IMR-90 (cell line): Measurements from ENCODE around the gene IL1R2. TPM values are rescaled to one million over a fixed set of nuclear protein-coding genes. Genes with fewer than 3 reads are reported as not detected.

Source experiments
- ATAC-seq: fragments of 200-7000 bp; cut with Tn5 transposase; 2 replicates; pipeline ENCODE4 v1.9.1; 2020; ENCODE audit warnings: low read depth, mild to moderate bottlenecking, moderate library complexity
- BruUV-seq: library from RNA; stranded (reverse); fragments of 400-500 nt; replicated peaks from 2 replicates; lab custom pipeline; 2021; lab: Mats Ljungman, UMichigan
- CTCF ChIA-PET: fragments of 300-600 bp; formaldehyde crosslinking; extraction: SDS; loops from one replicate; lab custom pipeline; 2021; ENCODE audit warnings: antibody characterized with exemption; lab: Yijun Ruan, JAX
- POLR2A ChIA-PET: fragments of 300-600 bp; sonication (Branson Sonifier 250); formaldehyde crosslinking; loops from one replicate; lab custom pipeline; 2022; ENCODE audit warnings: antibody characterized with exemption; ENCODE audit not compliant: unreplicated experiment; lab: Charles Lee
- DNase-seq: peaks from one replicate; pipeline ENCODE4 v3.0.0; 2013
- H2AFZ ChIP-seq: replicated peaks from 2 replicates; pipeline ENCODE3; 2013; ENCODE audit warnings: low read length, mild to moderate bottlenecking; ENCODE audit not compliant: poor library complexity
- H2AK5ac ChIP-seq: 2 replicates; pipeline ENCODE4 v1.6.1; 2013; ENCODE audit warnings: low read depth, low read length, inconsistent platforms
- H2AK9ac ChIP-seq: replicated peaks from 2 replicates; pipeline ENCODE3; 2013; ENCODE audit warnings: mild to moderate bottlenecking, low read depth, low read length, moderate library complexity; ENCODE audit not compliant: poor library complexity
- H2BK120ac ChIP-seq: 2 replicates; pipeline ENCODE4 v1.6.1; 2013; ENCODE audit warnings: low read depth, low read length, inconsistent platforms
- H2BK15ac ChIP-seq: 3 replicates; pipeline ENCODE4 v1.6.1; 2013; ENCODE audit warnings: low read depth, low read length, inconsistent platforms
- H2BK20ac ChIP-seq: 2 replicates; pipeline ENCODE4 v1.6.1; 2013; ENCODE audit warnings: low read depth, mild to moderate bottlenecking, inconsistent platforms, low read length, moderate library complexity
- H2BK5ac ChIP-seq: 2 replicates; pipeline ENCODE4 v1.6.1; 2013; ENCODE audit warnings: mild to moderate bottlenecking, low read depth, low read length, inconsistent platforms; ENCODE audit not compliant: poor library complexity, severe bottlenecking
- H3K14ac ChIP-seq: replicated peaks from 2 replicates; pipeline ENCODE4 v1.6.1; 2013; ENCODE audit warnings: low read depth, low read length, inconsistent platforms
- H3K18ac ChIP-seq: 2 replicates; pipeline ENCODE4 v1.6.1; 2013; ENCODE audit warnings: low read depth, low read length, control low read depth
- H3K23ac ChIP-seq: 2 replicates; pipeline ENCODE4 v1.6.1; 2013; ENCODE audit warnings: low read depth, low read length, inconsistent platforms
- H3K27ac ChIP-seq: 2 replicates; pipeline ENCODE4 v1.5.1; 2013; ENCODE audit warnings: mild to moderate bottlenecking, control low read depth, low read length; ENCODE audit not compliant: insufficient read depth
- H3K27me3 ChIP-seq: 2 replicates; pipeline ENCODE4 v1.6.1; 2013; ENCODE audit warnings: low read length; ENCODE audit not compliant: control insufficient read depth, insufficient read depth
- H3K36me3 ChIP-seq: 2 replicates; pipeline ENCODE4 v1.6.1; 2013; ENCODE audit warnings: low read length, mixed read lengths; ENCODE audit not compliant: control insufficient read depth, insufficient read depth
- H3K4ac ChIP-seq: 2 replicates; pipeline ENCODE4 v1.6.1; 2013; ENCODE audit warnings: low read depth, low read length, inconsistent platforms
- H3K4me1 ChIP-seq: 2 replicates; pipeline ENCODE4 v1.6.1; 2013; ENCODE audit warnings: low read length, mixed read lengths; ENCODE audit not compliant: control insufficient read depth, insufficient read depth
- H3K4me2 ChIP-seq: 2 replicates; pipeline ENCODE4 v1.6.1; 2013; ENCODE audit warnings: low read depth, mild to moderate bottlenecking, control low read depth, low read length, moderate library complexity
- H3K4me3 ChIP-seq: 2 replicates; pipeline ENCODE4 v1.5.1; 2013; ENCODE audit warnings: low read depth, mild to moderate bottlenecking, control low read depth, low read length, moderate library complexity; ENCODE audit not compliant: insufficient read depth
- H3K56ac ChIP-seq: 2 replicates; pipeline ENCODE4 v1.6.1; 2013; ENCODE audit warnings: low read length, inconsistent platforms; ENCODE audit not compliant: insufficient read depth; ENCODE audit errors: extremely low read depth
- H3K79me1 ChIP-seq, 2 experiments: 2 replicates each; pipeline ENCODE4 v1.6.1; 2013; ENCODE audit warnings: low read length in 2 of 2, inconsistent platforms in 1 of 2, low read depth in 1 of 2
- H3K9ac ChIP-seq: 2 replicates; pipeline ENCODE4 v1.6.1; 2013; ENCODE audit warnings: low read depth, low read length, control low read depth
- H3K9me1 ChIP-seq: 2 replicates; pipeline ENCODE4 v1.6.1; 2013; ENCODE audit warnings: low read length, inconsistent platforms; ENCODE audit not compliant: insufficient read depth
- H3K9me3 ChIP-seq: 2 replicates; pipeline ENCODE4 v1.6.1; 2013; ENCODE audit warnings: low read length; ENCODE audit not compliant: control insufficient read depth, insufficient read depth
- H4K20me1 ChIP-seq: 2 replicates; pipeline ENCODE4 v1.6.1; 2013; ENCODE audit warnings: low read length, inconsistent platforms; ENCODE audit not compliant: insufficient read depth
- H4K5ac ChIP-seq: 2 replicates; pipeline ENCODE4 v1.6.1; 2013; ENCODE audit warnings: mild to moderate bottlenecking, low read depth, low read length, control low read depth
- H4K8ac ChIP-seq, 2 experiments: 2 replicates each; pipeline ENCODE4 v1.6.1; 2013; ENCODE audit warnings: low read depth in 2 of 2, low read length in 2 of 2, control low read depth in 1 of 2, inconsistent platforms in 1 of 2
- H4K91ac ChIP-seq: 2 replicates; pipeline ENCODE4 v1.6.1; 2013; ENCODE audit warnings: low read depth, low read length, inconsistent platforms; ENCODE audit not compliant: insufficient read depth
- BHLHE40 ChIP-seq: fragments of 150-350 bp; IDR thresholded peaks from 2 replicates; pipeline ENCODE4 v1.6.1; 2016; ENCODE audit warnings: mild to moderate bottlenecking, low read depth, low read length
- CHD1 ChIP-seq: IDR thresholded peaks from 2 replicates; pipeline ENCODE4 v1.6.1; 2012; ENCODE audit warnings: low read depth, low read length, improper control_type of control experiment
- CTCF ChIP-seq: conservative IDR thresholded peaks from 2 replicates; pipeline ENCODE4 v1.5.1; 2012; ENCODE audit warnings: mild to moderate bottlenecking, low read depth, low read length, improper control_type of control experiment
- ELK1 ChIP-seq: fragments of 150-350 bp; IDR thresholded peaks from 2 replicates; pipeline ENCODE4 v1.6.1; 2016; ENCODE audit warnings: low read depth, mild to moderate bottlenecking, low read length, moderate library complexity, borderline replicate concordance
- FOS ChIP-seq: fragments of 150-350 bp; IDR thresholded peaks from 2 replicates; pipeline ENCODE4 v1.6.1; 2016; ENCODE audit warnings: low read depth, low read length
- MAFK ChIP-seq: IDR thresholded peaks from 2 replicates; pipeline ENCODE4 v1.6.1; 2012; ENCODE audit warnings: low read depth, low read length, improper control_type of control experiment
- MXI1 ChIP-seq: IDR thresholded peaks from 2 replicates; pipeline ENCODE4 v1.6.1; 2012; ENCODE audit warnings: low read depth, mild to moderate bottlenecking, low read length, moderate library complexity, borderline replicate concordance
- POLR2A ChIP-seq: IDR thresholded peaks from 2 replicates; pipeline ENCODE4 v1.6.1; 2012; ENCODE audit warnings: mild to moderate bottlenecking, low read depth, low read length
- RAD21 ChIP-seq: IDR thresholded peaks from 2 replicates; pipeline ENCODE4 v1.6.1; 2012; ENCODE audit warnings: low read length, improper control_type of control experiment
- RCOR1 ChIP-seq: IDR thresholded peaks from 2 replicates; pipeline ENCODE4 v1.6.1; 2012; ENCODE audit warnings: mild to moderate bottlenecking, low read length, improper control_type of control experiment; ENCODE audit not compliant: insufficient replicate concordance
- RFX5 ChIP-seq: IDR thresholded peaks from 2 replicates; pipeline ENCODE4 v1.8.0; 2012; ENCODE audit warnings: low read depth, mild to moderate bottlenecking, low read length, moderate library complexity
- USF2 ChIP-seq: fragments of 150-350 bp; IDR thresholded peaks from 2 replicates; pipeline ENCODE4 v1.6.1; 2017; ENCODE audit warnings: mild to moderate bottlenecking, antibody characterized with exemption, low read length, low read depth
- WGBS, 2 experiments: methylation state at CpG; one replicate each; pipeline versions ENCODE4 v1.1.5 to v1.1.7; 2013; ENCODE audit warnings: missing lambda C conversion rate in 2 of 2; ENCODE audit not compliant: insufficient read length in 1 of 2; ENCODE audit errors: extremely low coverage in 2 of 2; 5-methylcytosine and 5-hydroxymethylcytosine counted together
- dilution Hi-C: fragments of 300-500 bp; cut with HindIII; formaldehyde crosslinking; loops from one replicate; pipeline ENCODE4 v1.14.3; 2018; ENCODE audit warnings: low sequenced_read_pairs; ENCODE audit not compliant: unreplicated experiment
- in situ Hi-C: fragments of 300-500 bp; cut with MboI; formaldehyde crosslinking; loops from 3 replicates; pipeline ENCODE4 v1.14.3; 2019; ENCODE audit warnings: low sequenced_read_pairs, inconsistent platforms, mixed read lengths
- intact Hi-C: fragments of 100-400 bp; cut with micrococcal nuclease; formaldehyde crosslinking; loops from 2 replicates; pipeline ENCODE4 v1.10.0; 2022
- polyA plus RNA-seq, 3 experiments: library from polyadenylated mRNA; depleted of rRNA; stranded (reverse); fragments of >200 nt; gene quantifications; 2 replicates each; pipeline ENCODE4 v1.2.3, GENCODE V29; 2012; ENCODE audit warnings: low replicate concordance in 1 of 3
- total RNA-seq: library from RNA; depleted of rRNA; stranded (reverse); fragments of >200 nt; gene quantifications from 2 replicates; pipeline ENCODE4 v1.2.3, GENCODE V29; 2012

The IL1R2 gene
- total and polyA plus RNA-seq, 2 of the 4 experiments (the other 2 are of a cell fraction): not detected

- TF ChIP-seq MAFK: no peak
Observed at GRCh38 chr2:102021779-102022178, 30.0 kb downstream of the IL1R2 start (continued).

GRCh38 chr2:102022884-102023539 is 31.3 kb downstream of the IL1R2 start:
- no peak overlapping the region for H3K4me3 ChIP-seq
- WGBS, 2 experiments: 80% methylated on average over 1 of the region's 4 CpGs; no CpG with 5 or more reads in 1 of the 2 experiments
- POLR2A ChIA-PET: no interaction called here
- intact Hi-C loops (loop anchor here (2.0 to 5.0 kb wide), 4 partner anchors 104 to 420 kb away; partner anchors contain the start of genes IL18R1 and IL1R1), in situ Hi-C loops (loop anchor here (5.0 to 10.0 kb wide), 3 partner anchors 122 to 329 kb away; partner anchors contain the start of gene IL1R1), dilution Hi-C loops (loop anchor here (25.0 kb wide), 1 partner anchor 139 kb away; no protein-coding TSS in a partner anchor)
- no peak for ATAC-seq
- H3K4me2 ChIP-seq: no peak overlapping the region
- no peaks in the 10 kb centered on the region for H3K27me3 ChIP-seq
- H3K9ac ChIP-seq: no peak overlapping the region
- H3K36me3 ChIP-seq: no peaks in the 10 kb centered on the region
- no peaks in the 10 kb centered on the region for H3K9me3 ChIP-seq
- H3K14ac ChIP-seq: no peak overlapping the region
- no peak overlapping the region for H2BK5ac ChIP-seq
- no peaks in the 10 kb centered on the region; a peak in 1 of 4 replicates for H3K79me1 ChIP-seq
- peak overlapping the region; percentile 23; the same call in 1 of the 2 replicates for H3K18ac ChIP-seq
- H4K20me1 ChIP-seq: no peaks in the 10 kb centered on the region
- peaks cover 13% of the 10 kb centered on the region for H3K9me1 ChIP-seq
- BruUV-seq: no TSS peak
- H4K91ac ChIP-seq: no peak overlapping the region; the same call in 1 of the 2 replicates
- H2BK120ac ChIP-seq: no peak overlapping the region
- H3K56ac ChIP-seq: no peak overlapping the region
- no peak overlapping the region for H2AFZ ChIP-seq
- H3K4ac ChIP-seq: peak overlapping the region; percentile 15; the same call in 1 of the 2 replicates
- CTCF ChIA-PET: no interaction called here
- H2AK9ac ChIP-seq: no peak overlapping the region
- DNase-seq: no peak
- H4K8ac ChIP-seq: 0 out of 4 replicates have a peak overlapping the region, but pooled peaks of 1 of the 2 experiments have one; percentile 32
- H3K27ac ChIP-seq: no peak overlapping the region
- 0 out of 2 replicates have a peak overlapping the region, but pooled peaks have one; percentile 28 for H2BK20ac ChIP-seq
- H2AK5ac ChIP-seq: peak overlapping the region; percentile 44; the same call in 1 of the 2 replicates
- H3K4me1 ChIP-seq: peaks cover 20% of the 10 kb centered on the region
- H3K23ac ChIP-seq: no peak overlapping the region
- H2BK15ac ChIP-seq: peak overlapping the region; percentile 16; the same call in 1 of the 3 replicates
- H4K5ac ChIP-seq: no peak overlapping the region; the same call in 1 of the 2 replicates
- TF ChIP-seq POLR2A: no peak
- no peak for TF ChIP-seq USF2
- TF ChIP-seq MXI1: no peak
- no peak for TF ChIP-seq ELK1
- TF ChIP-seq RAD21: no peak
- TF ChIP-seq BHLHE40: no peak
- no peak for TF ChIP-seq MAFK
- TF ChIP-seq RCOR1: no peak
- no peak for TF ChIP-seq CHD1
- no peak for TF ChIP-seq CTCF
- TF ChIP-seq RFX5: no peak
- TF ChIP-seq FOS: no peak
